NB4 (cell line): ENCODE results near the gene SRPRB.

ENCODE experiments used
- DNase-seq: peaks from one replicate; pipeline ENCODE4 v3.0.0; 2010; ENCODE audit warnings: low read depth
- H3K4me3 ChIP-seq: one replicate; pipeline ENCODE4 v1.5.1; 2011; ENCODE audit warnings: mild to moderate bottlenecking, low read depth, low read length, moderate library complexity
- CTCF ChIP-seq: IDR thresholded peaks from one replicate; pipeline ENCODE4 v1.5.1; 2012; ENCODE audit warnings: low read depth, low read length
- MYC ChIP-seq: IDR thresholded peaks from 2 replicates; pipeline ENCODE4 v1.6.1; 2011; ENCODE audit warnings: low read depth, low read length
- POLR2A ChIP-seq: IDR thresholded peaks from 2 replicates; pipeline ENCODE4 v1.6.1; 2011; ENCODE audit warnings: mild to moderate bottlenecking; ENCODE audit not compliant: insufficient read length; ENCODE audit errors: extremely low read depth
- TF ChIP-seq, protein P1 (sequence below): IDR thresholded peaks from 2 replicates; pipeline ENCODE4 v1.6.1; 2011; ENCODE audit warnings: low read depth, low read length

The SRPRB gene

DNA sequence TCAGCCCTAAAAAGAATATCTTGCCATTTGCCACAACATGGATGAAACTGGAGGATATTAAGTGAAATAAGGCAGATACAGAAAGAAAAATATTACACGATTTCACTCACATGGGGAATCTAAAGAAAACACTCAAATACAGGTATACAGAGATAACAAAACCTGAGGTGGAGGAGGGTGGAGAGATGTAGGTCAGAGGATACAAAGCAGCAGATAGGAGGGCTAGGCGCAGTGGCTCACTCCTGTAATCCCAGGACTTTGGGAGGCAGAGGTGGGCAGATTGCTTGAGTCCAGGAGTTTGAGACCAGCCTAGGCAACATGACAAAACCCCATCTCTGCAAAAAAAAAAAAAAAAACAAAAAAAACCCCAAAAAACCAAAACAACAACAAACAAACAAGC lies 23.2 kb upstream of the SRPRB start:
- no peak overlapping the region for H3K4me3 ChIP-seq
- no peak for DNase-seq
- TF ChIP-seq POLR2A (no peak), MYC (no peak), CTCF (no peak)
- TF ChIP-seq, protein P1, sequence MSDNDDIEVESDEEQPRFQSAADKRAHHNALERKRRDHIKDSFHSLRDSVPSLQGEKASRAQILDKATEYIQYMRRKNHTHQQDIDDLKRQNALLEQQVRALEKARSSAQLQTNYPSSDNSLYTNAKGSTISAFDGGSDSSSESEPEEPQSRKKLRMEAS: no peak

DNA sequence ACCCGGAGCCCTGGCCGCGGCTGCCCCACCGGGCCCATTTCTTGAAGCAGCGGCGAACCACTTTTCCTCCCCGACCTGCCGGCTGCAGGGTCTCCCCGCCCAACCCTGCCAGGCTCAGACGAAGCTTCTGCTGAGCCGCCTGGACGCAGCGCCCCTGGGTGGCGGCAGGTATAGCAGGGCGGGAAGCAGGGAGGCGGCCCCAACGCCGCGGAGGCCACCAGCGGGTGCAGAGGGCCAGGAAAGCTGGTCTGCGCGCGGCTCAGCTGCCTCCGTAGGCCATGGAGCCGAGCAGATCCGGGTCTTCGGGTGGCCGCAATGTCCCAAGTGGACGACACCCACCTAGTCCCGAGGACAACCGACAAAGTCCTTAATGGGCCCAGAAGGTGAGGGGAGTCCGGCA lies 21.9 kb upstream of the SRPRB start:
- DNase-seq: no peak

DNA sequence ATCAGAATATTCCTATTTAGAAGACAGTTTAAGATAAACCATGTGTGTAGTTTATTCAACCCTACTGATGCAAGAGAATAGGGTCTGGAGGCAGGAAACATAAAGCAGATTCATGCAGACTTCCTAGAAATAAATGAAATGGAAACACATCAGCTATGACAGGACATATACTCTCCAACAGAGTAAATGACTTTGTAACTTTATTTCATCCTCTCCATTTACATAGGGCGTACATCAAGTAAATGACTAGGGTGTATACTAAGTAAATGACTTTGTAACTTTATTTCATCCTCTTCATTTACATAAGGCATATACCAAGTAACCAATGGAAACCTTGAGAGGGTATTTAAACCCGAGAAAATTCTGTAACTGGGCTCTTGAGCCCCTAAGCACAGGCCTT lies 17.6 kb upstream of the SRPRB start:
- no peak for DNase-seq

More for the DNA sequence above, 21.9 kb upstream of the SRPRB start:
- TF ChIP-seq MYC (no peak), CTCF (no peak), POLR2A (no peak)
- TF ChIP-seq, protein P1: no peak
- H3K4me3 ChIP-seq: no peak overlapping the region

GRCh38 chr3:133792171-133792763 lies 13.3 kb upstream of the SRPRB start:
- no peak overlapping the region for H3K4me3 ChIP-seq
- TF ChIP-seq, protein P1: no peak
- TF ChIP-seq POLR2A: no peak
- peak; percentile 37 for DNase-seq

More for the DNA sequence above, 17.6 kb upstream of the SRPRB start:
- no peak for TF ChIP-seq POLR2A
- TF ChIP-seq, protein P1: no peak
- TF ChIP-seq MYC: no peak
- TF ChIP-seq CTCF: no peak
- no peak overlapping the region for H3K4me3 ChIP-seq

DNA sequence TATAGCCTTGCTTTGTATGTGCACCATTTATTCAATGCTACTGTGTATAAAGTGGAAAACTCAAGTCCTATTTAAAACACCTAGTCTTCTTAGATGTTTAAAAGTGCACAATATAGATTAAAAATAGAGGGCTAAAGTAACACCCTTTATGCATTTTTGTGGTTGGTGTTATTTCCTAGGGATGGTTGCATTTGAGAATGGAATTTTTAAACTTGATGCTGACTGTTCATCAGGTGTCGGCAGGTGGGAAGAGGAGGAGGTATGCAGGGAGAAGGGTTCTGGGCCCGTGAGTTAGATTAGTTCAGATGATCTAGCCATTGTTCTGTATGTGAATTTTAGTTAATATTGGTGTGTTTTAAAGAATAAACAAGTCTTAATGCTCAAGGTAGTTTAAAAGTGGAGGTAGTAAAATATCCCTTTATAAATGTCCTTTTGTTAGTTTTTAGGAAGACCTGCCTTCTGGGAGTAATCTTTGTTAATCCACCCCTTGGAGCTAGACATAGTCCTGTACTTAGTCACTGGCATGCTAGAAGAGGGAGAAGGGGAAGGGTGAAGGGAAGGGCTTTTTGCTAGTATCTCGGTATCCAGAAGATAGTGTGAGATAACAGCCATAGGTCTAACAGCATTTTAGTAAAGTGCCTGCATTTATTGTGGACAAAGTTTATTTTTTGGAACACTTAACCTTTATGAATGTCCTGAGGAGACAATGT lies 8.1 kb upstream of the SRPRB start:
- DNase-seq: no peak
- TF ChIP-seq, protein P1: no peak
- TF ChIP-seq POLR2A (no peak), CTCF (no peak), MYC (no peak)
- no peak overlapping the region for H3K4me3 ChIP-seq

GRCh38 chr3:133799794-133800585 lies 5.6 kb upstream of the SRPRB start:
- H3K4me3 ChIP-seq: no peak overlapping the region
- TF ChIP-seq MYC: peak; percentile 49; the same call in 1 of the 2 replicates
- TF ChIP-seq, protein P1: peak; percentile 80
- TF ChIP-seq POLR2A: no peak
- no peak for TF ChIP-seq CTCF
- peak; percentile 59 for DNase-seq
